Esophagus (tissue), 2 donors: ENCODE measurements around the gene CPTP. TPM values are rescaled to one million over a fixed set of nuclear protein-coding genes. Genes with fewer than 3 reads are reported as not detected.
A peak's percentile ranks its signal among the peaks of the same experiment; 100 is the strongest.

ENCODE experiments used
- H3K27ac ChIP-seq, 2 donors: one replicate each; pipeline ENCODE4 v1.5.1; 2013; ENCODE audit warnings: low read depth in 2 of 2, mild to moderate bottlenecking in 2 of 2, inconsistent platforms in 1 of 2, low read length in 1 of 2, moderate library complexity in 1 of 2
- H3K27me3 ChIP-seq, 2 donors: one replicate each; pipeline ENCODE4 v1.6.1; 2013; ENCODE audit warnings: low read length in 2 of 2, control low read depth in 1 of 2, mild to moderate bottlenecking in 1 of 2; ENCODE audit not compliant: insufficient read depth in 2 of 2, control insufficient read depth in 1 of 2
- H3K36me3 ChIP-seq, 2 donors: one replicate each; pipeline ENCODE4 v1.6.1; 2013; ENCODE audit warnings: low read length in 1 of 2; ENCODE audit not compliant: control insufficient read depth in 2 of 2, insufficient read depth in 2 of 2
- H3K4me1 ChIP-seq, 2 donors: one replicate each; pipeline ENCODE4 v1.6.1; 2013; ENCODE audit warnings: low read length in 1 of 2; ENCODE audit not compliant: control insufficient read depth in 2 of 2, insufficient read depth in 2 of 2
- H3K4me3 ChIP-seq, 2 donors: one replicate each; pipeline ENCODE4 v1.5.1; 2013; ENCODE audit warnings: low read length in 2 of 2, mild to moderate bottlenecking in 2 of 2, low read depth in 1 of 2, moderate library complexity in 1 of 2
- H3K9me3 ChIP-seq, 2 donors: one replicate each; pipeline ENCODE4 v1.6.1; 2013; ENCODE audit warnings: mild to moderate bottlenecking in 2 of 2, low read depth in 1 of 2, low read length in 1 of 2, moderate library complexity in 1 of 2; ENCODE audit not compliant: control insufficient read depth in 2 of 2, insufficient read depth in 1 of 2
- WGBS, 2 donors: extraction: QIAGEN DNeasy Blood & Tissue Kit; methylation state at CpG; one replicate each; pipeline ENCODE4 v1.1.7; 2013; 5-methylcytosine and 5-hydroxymethylcytosine counted together
- polyA plus RNA-seq, 2 donors: library from polyadenylated mRNA; stranded (reverse); fragments of 200-250 nt; gene quantifications; one replicate each; pipeline ENCODE4 v1.2.3, GENCODE V29; 2013
- donor health status: healthy with polysubstance abuse.
- donor health status: Bipolar disorder and iron deficiency.

The CPTP gene
- polyA plus RNA-seq, 2 donors: 38.3 to 73.1 TPM

DNA sequence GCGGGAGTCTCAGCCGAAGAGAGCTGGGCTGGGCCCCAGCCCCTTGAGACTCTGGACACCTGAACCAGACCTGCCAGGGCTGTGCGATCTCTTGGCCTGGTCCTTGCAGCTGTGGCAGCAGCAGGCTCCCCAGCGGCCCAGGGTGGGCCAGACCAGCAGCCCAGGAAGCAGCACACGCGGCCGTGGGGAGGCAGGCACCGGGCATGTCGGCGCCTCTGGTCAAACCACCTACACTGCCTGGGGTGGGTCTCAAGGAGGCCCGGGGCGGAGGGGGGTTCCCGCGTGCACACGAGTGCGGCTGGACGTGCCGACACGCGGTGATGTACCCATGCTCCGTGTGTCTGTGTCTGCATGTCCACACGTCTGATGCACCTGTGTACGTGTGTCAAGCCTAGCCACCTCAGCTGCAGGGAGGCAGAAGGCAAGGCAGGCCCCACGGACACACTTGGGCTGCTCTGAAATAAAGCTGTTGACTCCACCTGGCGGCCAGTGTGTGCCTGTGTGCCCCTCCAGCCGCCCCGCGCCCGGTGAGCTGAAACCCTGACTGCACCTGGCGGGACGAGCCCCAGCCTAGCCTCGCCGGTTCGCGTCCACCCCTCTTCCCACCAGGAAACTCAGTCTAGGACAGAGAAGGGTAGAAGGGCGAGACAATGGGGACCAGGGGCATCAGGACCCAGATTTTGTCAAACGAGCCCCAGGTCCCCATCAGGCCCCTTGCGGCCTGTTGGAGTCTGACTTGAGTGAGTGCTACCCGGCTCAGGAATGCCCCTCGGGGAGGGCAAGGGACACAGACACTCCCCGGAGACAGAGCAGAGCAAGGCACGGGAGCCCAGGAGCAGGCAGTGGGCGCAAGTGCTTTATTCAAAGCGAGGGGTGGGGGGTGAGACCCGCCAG, 32.8 kb upstream of the CPTP start:
- H3K9me3 ChIP-seq: peaks cover 0 to 3% of the 10 kb centered on the region in 2 donors
- 30 to 37% methylated on average over 44 to 45 of the region's 45 CpGs for WGBS, 2 donors
- peaks cover 0 to 2% of the 10 kb centered on the region in 2 donors for H3K27me3 ChIP-seq
- H3K4me3 ChIP-seq: no peak overlapping the region
- no peak overlapping the region for H3K27ac ChIP-seq
- peaks cover 0 to 4% of the 10 kb centered on the region in 2 donors for H3K4me1 ChIP-seq
- H3K36me3 ChIP-seq: peaks cover 0 to 33% of the 10 kb centered on the region in 2 donors

DNA sequence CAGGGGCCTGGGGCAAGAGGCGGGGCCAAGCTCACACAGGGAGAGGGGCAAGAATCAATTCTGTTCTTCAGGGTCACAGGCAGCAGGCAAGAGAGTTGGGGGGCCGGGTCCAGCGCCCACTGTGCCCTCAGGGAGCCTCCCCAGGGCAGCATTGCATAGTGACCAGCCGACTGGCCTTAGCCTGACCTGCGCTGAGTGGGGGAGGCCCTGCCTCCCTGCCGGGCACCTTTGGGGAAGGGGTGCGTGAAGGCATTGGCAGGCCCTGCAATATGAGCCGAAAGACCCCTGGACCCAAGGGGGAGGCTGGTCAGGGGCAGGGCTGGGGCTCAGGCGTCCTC, 32.2 kb upstream of the CPTP start:
- Histone ChIP-seq H3K4me3 (no peak overlapping the region), H3K36me3 (peaks cover 0 to 35% of the 10 kb centered on the region in 2 donors), H3K9me3 (peaks cover 0 to 3% of the 10 kb centered on the region in 2 donors), H3K27ac (no peak overlapping the region), H3K4me1 (peaks cover 0 to 4% of the 10 kb centered on the region in 2 donors), H3K27me3 (no peaks in the 10 kb centered on the region)
- 87 to 89% methylated on average over 9 of the region's 9 CpGs for WGBS, 2 donors

DNA sequence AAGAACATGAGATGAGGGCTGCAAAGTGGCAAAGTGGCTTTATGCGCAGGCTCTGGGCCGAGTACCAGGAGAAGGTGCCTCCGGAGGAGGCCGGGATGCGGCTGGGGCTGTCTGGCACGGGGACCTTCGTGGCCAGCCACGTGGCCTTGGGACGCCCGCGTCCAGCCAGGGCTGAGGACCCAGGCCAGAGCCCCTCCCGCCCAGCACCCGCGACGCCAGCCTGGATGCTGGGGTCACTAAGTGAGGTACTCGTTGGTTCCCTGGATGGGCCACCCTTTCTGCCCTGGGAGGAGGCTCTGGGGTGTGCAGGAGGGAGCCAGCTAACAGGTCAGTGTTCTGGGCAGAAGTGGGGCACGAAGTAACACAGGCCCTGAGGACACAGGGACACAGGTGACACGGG, 31.8 kb upstream of the CPTP start:
- no peak overlapping the region for H3K4me3 ChIP-seq
- H3K36me3 ChIP-seq: peaks cover 0 to 38% of the 10 kb centered on the region in 2 donors
- no peaks in the 10 kb centered on the region for H3K27me3 ChIP-seq
- peak overlapping the region in 1 of 2 donors; percentile 25 for H3K27ac ChIP-seq
- WGBS, 2 donors: 90 to 94% methylated on average over 18 of the region's 18 CpGs
- H3K9me3 ChIP-seq: peaks cover 0 to 3% of the 10 kb centered on the region in 2 donors
- H3K4me1 ChIP-seq: peaks cover 0 to 4% of the 10 kb centered on the region in 2 donors

DNA sequence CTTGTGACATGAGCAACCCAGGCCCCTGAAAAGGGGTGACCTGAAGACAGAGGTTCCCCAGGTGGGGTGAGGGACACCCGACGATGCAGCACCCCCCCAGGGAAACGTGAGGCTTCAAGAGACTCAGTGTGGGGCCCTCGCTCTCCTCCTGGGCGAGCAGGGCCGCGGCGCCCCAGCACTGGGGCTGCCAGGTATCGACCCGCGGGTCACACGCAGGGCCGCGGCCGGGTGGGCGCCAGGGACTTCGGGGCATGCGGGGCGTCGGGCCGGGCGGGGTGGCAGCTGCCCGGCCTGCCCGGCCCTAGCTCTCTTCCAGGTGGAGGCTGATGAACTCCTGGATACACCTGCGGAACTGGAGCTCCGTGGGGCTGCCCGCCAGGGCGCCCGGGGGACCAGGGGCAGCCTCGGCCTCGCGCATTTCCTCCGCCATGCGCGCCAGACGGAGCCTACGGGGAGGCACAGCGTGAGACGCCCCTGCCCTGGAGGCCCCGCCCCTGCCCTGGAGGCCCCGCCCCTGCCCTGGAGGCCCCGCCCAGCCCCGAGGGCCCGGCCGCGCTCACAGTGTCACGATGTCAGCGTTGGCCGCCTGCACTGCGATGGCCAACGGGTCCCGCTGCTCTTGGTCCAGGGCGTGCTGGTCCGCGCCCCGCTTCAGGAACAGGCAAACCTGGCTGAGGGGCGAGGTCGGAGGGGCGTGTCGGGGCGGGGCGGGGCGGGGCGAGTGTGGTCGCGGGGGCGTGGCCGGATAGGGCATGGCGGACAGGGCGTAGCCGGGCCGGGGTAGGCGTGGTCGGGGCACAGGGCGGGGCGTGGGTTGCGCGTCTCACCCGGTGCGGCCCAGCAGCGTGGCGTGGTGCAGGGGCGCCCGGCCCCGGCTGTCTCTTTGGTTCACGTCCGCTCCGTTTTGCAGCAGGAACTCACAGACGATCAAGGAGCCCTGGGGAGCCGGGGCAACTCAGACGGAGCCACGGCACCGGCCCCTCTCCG, 31.0 kb upstream of the CPTP start:
- peaks cover 0 to 4% of the 10 kb centered on the region in 2 donors for H3K4me1 ChIP-seq
- H3K27me3 ChIP-seq: no peaks in the 10 kb centered on the region
- H3K9me3 ChIP-seq: peaks cover 0 to 3% of the 10 kb centered on the region in 2 donors
- H3K36me3 ChIP-seq: peaks cover 0 to 42% of the 10 kb centered on the region in 2 donors
- WGBS, 2 donors: 80 to 82% methylated on average over 86 to 94 of the region's 94 CpGs
- peak overlapping the region in 1 of 2 donors; percentile 25 for H3K27ac ChIP-seq
- H3K4me3 ChIP-seq: no peak overlapping the region

DNA sequence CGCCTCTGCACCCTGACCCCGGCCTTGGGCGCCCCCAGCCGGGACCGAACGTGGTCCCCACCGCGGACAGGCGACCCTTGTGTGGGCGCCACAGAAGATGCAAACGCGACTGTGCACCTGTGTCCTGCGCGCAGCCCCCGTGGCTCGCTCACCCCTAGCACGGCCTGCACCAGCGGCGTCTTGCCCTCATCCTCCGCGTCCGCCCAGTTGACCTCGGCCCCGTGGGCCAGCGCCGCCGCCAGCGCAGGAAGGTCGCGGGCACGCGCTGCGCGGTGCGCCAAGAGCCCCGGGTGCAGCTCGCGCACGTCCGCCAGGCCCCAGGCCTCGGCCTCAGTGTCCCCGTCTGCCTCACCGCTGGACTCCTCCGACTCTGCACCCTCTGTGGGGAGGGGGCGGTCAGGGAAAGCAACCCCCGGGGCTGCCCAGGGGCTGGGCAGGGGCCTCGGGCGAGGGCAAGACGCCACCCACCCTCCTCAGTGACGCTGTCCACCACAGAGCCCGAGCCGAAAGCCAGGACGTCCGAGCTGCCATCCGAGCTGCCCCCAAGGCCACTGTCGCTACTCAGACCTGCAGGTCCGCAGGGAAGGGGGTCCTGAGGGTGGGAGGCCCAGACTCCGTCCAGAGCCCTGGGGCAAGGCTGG, 30.2 kb upstream of the CPTP start:
- H3K36me3 ChIP-seq: peaks cover 0 to 44% of the 10 kb centered on the region in 2 donors
- peaks cover 0 to 3% of the 10 kb centered on the region in 2 donors for H3K9me3 ChIP-seq
- no peak overlapping the region for H3K27ac ChIP-seq
- peaks cover 0 to 4% of the 10 kb centered on the region in 2 donors for H3K4me1 ChIP-seq
- H3K27me3 ChIP-seq: no peaks in the 10 kb centered on the region
- 90 to 93% methylated on average over 56 to 58 of the region's 58 CpGs for WGBS, 2 donors
- H3K4me3 ChIP-seq: no peak overlapping the region

DNA sequence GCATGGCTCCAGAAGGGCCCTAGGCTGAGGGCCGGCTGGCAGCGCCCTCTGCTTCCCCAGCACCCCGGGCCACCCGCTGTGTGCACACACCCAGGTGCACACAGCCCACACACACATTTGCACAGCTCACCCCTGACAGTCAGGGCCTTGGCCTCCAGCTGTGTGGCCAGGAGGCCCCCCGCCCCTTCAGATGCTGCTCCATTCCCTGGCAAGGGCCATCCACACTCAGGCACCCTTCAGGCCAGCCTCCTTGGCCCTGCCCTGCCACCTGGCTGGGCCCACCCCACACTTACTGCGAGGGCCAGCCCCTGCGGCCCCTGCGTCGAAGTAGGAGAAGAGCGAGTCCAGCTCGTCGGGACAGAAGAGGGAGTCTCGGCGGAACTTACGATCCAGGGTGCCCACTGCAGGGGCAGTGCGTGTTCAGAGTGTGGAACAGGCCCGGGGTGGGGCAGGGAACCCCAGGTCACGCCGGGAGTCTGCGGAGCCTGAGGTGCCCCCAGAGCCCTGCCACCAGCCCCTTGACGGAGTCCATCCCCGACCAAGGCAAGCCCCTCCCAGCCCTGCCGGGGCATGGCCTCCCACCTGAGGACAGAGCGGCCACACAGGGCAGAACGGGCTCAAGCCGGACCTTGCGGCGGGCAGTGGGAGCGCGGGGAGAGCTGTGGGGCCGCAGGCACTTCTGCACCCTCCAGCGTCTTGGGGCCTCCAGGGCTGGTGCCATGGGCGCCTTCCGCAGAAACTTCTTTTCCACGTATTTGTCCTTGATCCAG, 29.3 kb upstream of the CPTP start:
- Histone ChIP-seq H3K9me3 (peaks cover 0 to 3% of the 10 kb centered on the region in 2 donors), H3K27me3 (no peaks in the 10 kb centered on the region), H3K36me3 (peaks cover 0 to 49% of the 10 kb centered on the region in 2 donors), H3K4me1 (peaks cover 0 to 10% of the 10 kb centered on the region in 2 donors), H3K4me3 (no peak overlapping the region), H3K27ac (no peak overlapping the region)
- 92 to 96% methylated on average over 35 of the region's 35 CpGs for WGBS, 2 donors

DNA sequence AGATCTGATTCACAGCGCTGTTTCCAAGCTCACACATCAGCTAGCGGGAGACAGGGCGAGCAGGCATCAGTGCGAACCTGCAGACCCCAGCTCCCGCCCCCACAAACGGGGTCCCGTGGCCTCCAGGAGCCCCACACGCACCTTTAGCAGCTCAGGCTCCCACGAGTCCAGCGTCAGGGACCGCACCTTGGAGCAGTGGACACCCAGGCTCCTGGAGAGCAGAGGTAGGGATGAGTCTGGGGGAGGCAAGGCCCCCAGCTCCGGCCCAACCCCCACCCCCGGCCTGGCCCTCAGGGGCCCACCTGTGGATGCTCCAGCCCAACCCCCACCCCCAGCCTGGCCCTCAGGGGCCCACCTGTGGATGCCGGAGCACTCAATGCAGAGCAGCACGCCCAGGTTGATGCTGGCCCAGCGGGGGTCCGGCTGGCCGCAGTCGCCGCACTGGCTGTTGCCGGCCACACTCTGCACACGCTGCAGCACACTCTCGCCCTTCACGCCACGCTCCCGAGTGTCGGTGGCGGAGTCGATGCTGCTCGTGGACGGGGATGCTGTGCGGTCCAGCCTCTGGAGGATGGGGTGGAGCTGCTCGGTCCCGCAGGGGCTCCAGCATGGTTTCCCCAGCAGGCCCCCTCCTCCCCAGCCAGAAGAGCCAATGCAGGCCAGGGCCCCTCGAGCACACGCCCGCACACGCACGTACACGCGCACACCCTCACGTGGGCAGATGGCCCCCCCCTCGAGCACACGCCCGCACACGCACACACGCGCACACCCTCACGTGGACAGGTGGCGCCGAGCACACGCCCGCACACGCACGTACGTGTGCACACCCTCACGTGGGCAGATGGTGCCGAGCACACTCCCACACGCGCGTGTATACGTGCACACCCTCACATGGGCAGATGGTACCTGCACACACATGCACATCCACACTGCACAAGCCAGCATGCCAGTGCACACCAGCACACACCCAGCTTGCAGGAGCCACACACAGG, 28.2 kb upstream of the CPTP start:
- Histone ChIP-seq H3K4me3 (no peak overlapping the region), H3K4me1 (peaks cover 0 to 8% of the 10 kb centered on the region in 2 donors), H3K9me3 (peaks cover 0 to 3% of the 10 kb centered on the region in 2 donors), H3K27ac (no peak overlapping the region), H3K36me3 (peaks cover 0 to 49% of the 10 kb centered on the region in 2 donors), H3K27me3 (no peaks in the 10 kb centered on the region)
- 91% methylated on average over 59 to 62 of the region's 62 CpGs for WGBS, 2 donors

DNA sequence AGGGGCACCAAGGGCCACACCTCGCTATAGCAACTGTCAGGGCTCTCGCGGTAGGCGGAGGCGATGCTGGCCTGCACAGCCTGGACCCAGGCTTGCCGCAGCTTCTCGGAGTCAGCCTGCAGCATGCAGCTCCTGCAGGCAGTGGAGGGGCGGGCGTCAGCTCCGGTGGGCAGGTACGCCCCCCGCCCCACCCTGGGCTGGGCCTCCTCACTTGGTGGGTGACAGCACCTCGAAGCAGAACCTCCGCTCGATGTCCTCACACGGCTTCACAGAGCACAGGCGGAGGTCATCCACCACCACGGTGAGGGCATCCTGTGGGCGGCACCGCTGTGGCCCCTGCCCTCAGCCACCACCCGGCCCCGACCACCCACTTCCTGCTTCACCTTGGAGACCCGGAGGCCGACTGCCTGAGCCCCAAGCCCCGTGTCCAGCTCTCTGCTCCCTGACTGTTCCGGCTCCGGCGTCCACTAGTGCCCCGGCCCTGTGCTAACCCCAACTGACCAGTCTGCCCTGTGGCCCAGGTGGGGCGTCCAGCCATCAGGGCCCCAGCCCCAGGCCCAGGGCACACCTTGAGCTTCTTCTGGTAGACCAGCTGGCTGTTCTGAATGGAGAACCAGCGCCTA, 26.7 kb upstream of the CPTP start:
- WGBS, 2 donors: 92% methylated on average over 24 to 31 of the region's 31 CpGs
- H3K27me3 ChIP-seq: no peaks in the 10 kb centered on the region

More for the DNA sequence above, 26.7 kb upstream of the CPTP start:
- Histone ChIP-seq H3K4me1 (peaks cover 0 to 14% of the 10 kb centered on the region in 2 donors), H3K4me3 (no peak overlapping the region), H3K27ac (no peak overlapping the region), H3K9me3 (peaks cover 0 to 3% of the 10 kb centered on the region in 2 donors), H3K36me3 (peaks cover 0 to 46% of the 10 kb centered on the region in 2 donors)
